SK-N-SH treated with all-trans-retinoic acid at 6 μM for 48 hours (cell line): ENCODE results near the gene TRDMT1.

Experiments
- ARNTL ChIP-seq: fragments of 450-650 bp; formaldehyde crosslinking; IDR thresholded peaks from 2 replicates; pipeline ENCODE4 v1.5.0; 2020; ENCODE audit warnings: low read depth, mild to moderate bottlenecking, moderate library complexity, borderline replicate concordance
- CREB5 ChIP-seq: fragments of 250-450 bp; sonication (Bioruptor Pico); IDR thresholded peaks from 2 replicates; pipeline ENCODE4 v1.5.1; 2020; ENCODE audit warnings: low read depth, mild to moderate bottlenecking, moderate library complexity
- GLIS3 ChIP-seq: fragments of 250-450 bp; sonication (Bioruptor Pico); IDR thresholded peaks from 2 replicates; pipeline ENCODE4 v1.5.0; 2020; ENCODE audit warnings: mild to moderate bottlenecking, moderate library complexity
- RARB ChIP-seq: fragments of 250-450 bp; sonication (Bioruptor Pico); IDR thresholded peaks from 2 replicates; pipeline ENCODE4 v1.8.0; 2021; ENCODE audit warnings: mild to moderate bottlenecking, moderate library complexity
- TCF4 ChIP-seq: fragments of 250-450 bp; sonication (Bioruptor Pico); IDR thresholded peaks from 2 replicates; pipeline ENCODE4 v1.8.0; 2021; ENCODE audit warnings: mild to moderate bottlenecking, moderate library complexity, borderline replicate concordance
- TOX ChIP-seq: fragments of 250-450 bp; sonication (Bioruptor Pico); IDR thresholded peaks from 2 replicates; pipeline ENCODE4 v1.8.0; 2021; ENCODE audit warnings: mild to moderate bottlenecking, moderate library complexity, borderline replicate concordance
- ZFP30 ChIP-seq: fragments of 450-650 bp; formaldehyde crosslinking; IDR thresholded peaks from 2 replicates; pipeline ENCODE4 v1.5.0; 2022; ENCODE audit warnings: mild to moderate bottlenecking, moderate library complexity
- ZNF8 ChIP-seq: fragments of 450-650 bp; formaldehyde crosslinking; IDR thresholded peaks from 2 replicates; pipeline ENCODE4 v1.5.0; 2020; ENCODE audit warnings: mild to moderate bottlenecking, moderate library complexity
- TF ChIP-seq, protein P1 (sequence below): fragments of 250-450 bp; sonication (Bioruptor Pico); IDR thresholded peaks from 2 replicates; pipeline ENCODE4 v1.5.1; 2021; ENCODE audit warnings: mild to moderate bottlenecking, moderate library complexity

DNA sequence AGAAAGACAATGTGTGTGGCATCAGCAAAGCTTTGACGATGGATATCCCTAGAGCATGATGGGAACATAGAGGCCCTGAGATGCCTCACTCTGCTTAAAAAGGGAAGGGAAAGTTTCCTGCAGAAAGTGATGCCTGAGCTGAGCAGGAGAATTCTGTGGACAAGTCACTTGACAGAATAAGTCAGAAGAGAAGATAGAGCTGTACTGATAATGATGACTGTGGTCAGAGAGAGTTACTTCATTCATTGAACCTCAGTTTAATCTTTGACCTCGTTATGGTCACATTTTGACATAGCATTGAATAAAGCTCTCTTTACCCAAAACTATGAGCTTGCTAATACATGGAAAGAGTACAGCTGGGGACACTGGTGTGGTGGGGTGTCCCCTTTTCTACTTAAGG is 79.4 kb downstream of the TRDMT1 start:
- TF ChIP-seq CREB5 (CRISPR knock-in tag) = no peak
- no peak for TF ChIP-seq ZFP30
- TF ChIP-seq, protein P1, sequence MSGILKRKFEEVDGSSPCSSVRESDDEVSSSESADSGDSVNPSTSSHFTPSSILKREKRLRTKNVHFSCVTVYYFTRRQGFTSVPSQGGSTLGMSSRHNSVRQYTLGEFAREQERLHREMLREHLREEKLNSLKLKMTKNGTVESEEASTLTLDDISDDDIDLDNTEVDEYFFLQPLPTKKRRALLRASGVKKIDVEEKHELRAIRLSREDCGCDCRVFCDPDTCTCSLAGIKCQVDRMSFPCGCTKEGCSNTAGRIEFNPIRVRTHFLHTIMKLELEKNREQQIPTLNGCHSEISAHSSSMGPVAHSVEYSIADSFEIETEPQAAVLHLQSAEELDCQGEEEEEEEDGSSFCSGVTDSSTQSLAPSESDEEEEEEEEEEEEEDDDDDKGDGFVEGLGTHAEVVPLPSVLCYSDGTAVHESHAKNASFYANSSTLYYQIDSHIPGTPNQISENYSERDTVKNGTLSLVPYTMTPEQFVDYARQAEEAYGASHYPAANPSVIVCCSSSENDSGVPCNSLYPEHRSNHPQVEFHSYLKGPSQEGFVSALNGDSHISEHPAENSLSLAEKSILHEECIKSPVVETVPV = no peak
- TF ChIP-seq ZNF8 (CRISPR knock-in tag) = no peak
- no peak for TF ChIP-seq GLIS3 (CRISPR knock-in tag)
- no peak for TF ChIP-seq ARNTL (CRISPR knock-in tag)
- no peak for TF ChIP-seq TCF4
- TF ChIP-seq TOX (CRISPR knock-in tag) = no peak
- no peak for TF ChIP-seq RARB (CRISPR knock-in tag)
